ENCODE results near the gene FARP1. TPM values are rescaled to one million over a fixed set of nuclear protein-coding genes. Genes with fewer than 3 reads are reported as not detected.

The FARP1 gene
- total and polyA plus RNA-seq, 2 donors = 5.8 to 7.5 TPM

- H3K9me3 ChIP-seq (ENCODE audit: control insufficient read depth in 2 of 2, insufficient read depth in 1 of 2, low read length in 1 of 2) = no peaks in the 10 kb centered on the region
- H3K36me3 ChIP-seq (ENCODE audit: control insufficient read depth in 2 of 2, insufficient read depth in 2 of 2, low read length in 1 of 2) = no peaks in the 10 kb centered on the region
- no peak overlapping the region for H3K4me3 ChIP-seq (ENCODE audit: low read length in 2 of 2)
- 91% methylated on average over 20 of the region's 20 CpGs for WGBS
- no peak for DNase-seq (ENCODE audit: low read depth in 6 of 9, low spot score in 9 of 9)
- H3K27me3 ChIP-seq (ENCODE audit: control insufficient read depth in 2 of 2, insufficient read depth in 1 of 2, low read length in 1 of 2) = no peaks in the 10 kb centered on the region
- H3K4me1 ChIP-seq (ENCODE audit: control insufficient read depth in 2 of 2, insufficient read depth in 2 of 2, low read length in 2 of 2) = no peaks in the 10 kb centered on the region
- no peak overlapping the region for H3K27ac ChIP-seq (ENCODE audit: low read depth in 1 of 2, low read length in 1 of 2)
Observed at GRCh38 chr13:98313023-98313921, 170.4 kb downstream of the FARP1 start.

- Histone ChIP-seq H3K27me3 (ENCODE audit: control insufficient read depth in 2 of 2, insufficient read depth in 1 of 2, low read length in 1 of 2) (no peaks in the 10 kb centered on the region), H3K27ac (ENCODE audit: low read depth in 1 of 2, low read length in 1 of 2) (no peak overlapping the region), H3K9me3 (ENCODE audit: control insufficient read depth in 2 of 2, insufficient read depth in 1 of 2, low read length in 1 of 2) (no peaks in the 10 kb centered on the region), H3K4me3 (ENCODE audit: low read length in 2 of 2) (no peak overlapping the region), H3K36me3 (ENCODE audit: control insufficient read depth in 2 of 2, insufficient read depth in 2 of 2, low read length in 1 of 2) (no peaks in the 10 kb centered on the region), H3K4me1 (ENCODE audit: control insufficient read depth in 2 of 2, insufficient read depth in 2 of 2, low read length in 2 of 2) (no peaks in the 10 kb centered on the region)
- peak in 1 of 9 donors; percentile 5 for DNase-seq (ENCODE audit: low read depth in 6 of 9, low spot score in 9 of 9)
- WGBS = 96% methylated on average over 6 of the region's 6 CpGs
Observed at GRCh38 chr13:98313922-98314292, 171.0 kb downstream of the FARP1 start.

DNA sequence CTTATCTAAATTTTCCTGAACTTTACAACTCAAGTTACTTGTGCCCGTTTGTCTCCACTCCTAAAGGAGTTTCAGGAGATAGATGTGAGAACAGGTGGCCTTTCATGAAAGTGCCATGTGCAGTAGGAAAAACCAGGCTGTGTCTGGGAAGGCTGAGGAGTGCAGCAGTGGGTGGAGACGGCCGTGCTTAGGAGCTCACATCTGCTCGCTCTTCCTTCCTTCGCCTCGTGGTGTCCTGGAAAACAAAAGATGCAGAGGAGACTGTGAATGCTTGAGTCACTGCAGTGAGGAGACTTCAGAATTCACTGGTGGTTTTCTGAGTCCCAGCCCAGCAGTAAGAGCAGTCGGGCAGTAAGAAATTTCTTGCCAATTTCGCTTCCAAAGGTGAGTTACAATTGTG, 172.6 kb downstream of the FARP1 start:
- H3K27ac ChIP-seq (ENCODE audit: low read depth in 1 of 2, low read length in 1 of 2) = no peak overlapping the region
- H3K4me1 ChIP-seq (ENCODE audit: control insufficient read depth in 2 of 2, insufficient read depth in 2 of 2, low read length in 2 of 2) = no peaks in the 10 kb centered on the region
- no peaks in the 10 kb centered on the region for H3K27me3 ChIP-seq (ENCODE audit: control insufficient read depth in 2 of 2, insufficient read depth in 1 of 2, low read length in 1 of 2)
- no peak overlapping the region for H3K4me3 ChIP-seq (ENCODE audit: low read length in 2 of 2)
- 70% methylated on average over 8 of the region's 8 CpGs for WGBS
- H3K36me3 ChIP-seq (ENCODE audit: control insufficient read depth in 2 of 2, insufficient read depth in 2 of 2, low read length in 1 of 2) = no peaks in the 10 kb centered on the region
- no peak for DNase-seq (ENCODE audit: low read depth in 6 of 9, low spot score in 9 of 9)
- H3K9me3 ChIP-seq (ENCODE audit: control insufficient read depth in 2 of 2, insufficient read depth in 1 of 2, low read length in 1 of 2) = no peaks in the 10 kb centered on the region

DNA sequence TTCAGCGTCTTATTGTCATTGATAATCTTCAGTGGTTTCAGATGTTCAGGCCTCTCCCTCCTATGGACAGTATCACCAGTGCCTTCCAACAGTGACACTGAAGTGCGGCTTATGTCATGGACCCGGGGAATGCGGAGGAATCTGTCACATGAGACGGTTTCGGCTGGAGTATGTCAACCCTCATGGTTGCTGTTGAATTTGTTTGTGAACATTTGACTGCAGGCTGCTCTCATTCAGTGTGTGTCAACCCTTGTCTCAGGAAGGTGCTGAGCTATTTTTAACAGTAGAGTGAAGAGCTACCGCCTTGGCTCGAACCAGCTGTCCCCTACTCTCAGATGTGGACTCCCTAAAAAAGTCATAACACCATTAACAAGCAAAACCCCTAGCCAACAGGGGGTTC, 173.0 kb downstream of the FARP1 start:
- DNase-seq (ENCODE audit: low read depth in 6 of 9, low spot score in 9 of 9) = no peak
- Histone ChIP-seq H3K27me3 (ENCODE audit: control insufficient read depth in 2 of 2, insufficient read depth in 1 of 2, low read length in 1 of 2) (no peaks in the 10 kb centered on the region), H3K27ac (ENCODE audit: low read depth in 1 of 2, low read length in 1 of 2) (no peak overlapping the region), H3K4me3 (ENCODE audit: low read length in 2 of 2) (no peak overlapping the region), H3K9me3 (ENCODE audit: control insufficient read depth in 2 of 2, insufficient read depth in 1 of 2, low read length in 1 of 2) (no peaks in the 10 kb centered on the region), H3K4me1 (ENCODE audit: control insufficient read depth in 2 of 2, insufficient read depth in 2 of 2, low read length in 2 of 2) (no peaks in the 10 kb centered on the region), H3K36me3 (ENCODE audit: control insufficient read depth in 2 of 2, insufficient read depth in 2 of 2, low read length in 1 of 2) (no peaks in the 10 kb centered on the region)
- WGBS = 95% methylated on average over 8 of the region's 8 CpGs

DNA sequence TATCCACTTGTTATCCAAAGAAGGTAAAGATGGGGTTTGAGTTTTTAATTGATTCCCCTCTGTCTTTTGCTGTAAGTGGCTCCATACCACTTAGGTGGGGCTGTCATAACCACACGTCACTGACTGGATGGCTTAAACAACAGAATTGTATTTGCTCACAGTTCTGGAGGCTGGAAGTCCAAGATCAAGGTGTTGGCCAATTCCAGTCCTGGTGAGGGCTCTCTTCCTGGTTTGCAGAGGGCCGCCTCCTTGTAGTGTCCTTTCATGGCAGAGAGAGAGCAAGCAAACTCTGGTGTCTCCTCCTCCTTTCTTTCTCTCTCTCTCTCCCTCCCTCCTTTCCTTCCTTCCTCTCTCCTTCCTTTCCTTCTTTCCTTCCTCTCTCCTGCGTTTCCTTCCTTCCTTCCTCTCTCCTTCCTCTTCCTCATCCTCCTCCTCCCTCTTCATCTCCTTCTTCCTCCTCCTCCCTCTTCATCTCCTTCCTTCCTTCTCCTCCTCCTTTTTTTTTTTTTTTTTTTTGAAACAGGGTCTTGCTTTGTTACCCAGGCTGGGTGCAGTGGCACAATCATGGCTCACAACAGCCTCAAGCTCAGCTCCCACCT, 174.8 kb downstream of the FARP1 start:
- no peaks in the 10 kb centered on the region for H3K4me1 ChIP-seq (ENCODE audit: control insufficient read depth in 2 of 2, insufficient read depth in 2 of 2, low read length in 2 of 2)
- H3K9me3 ChIP-seq (ENCODE audit: control insufficient read depth in 2 of 2, insufficient read depth in 1 of 2, low read length in 1 of 2) = no peaks in the 10 kb centered on the region
- 84% methylated on average over 3 of the region's 3 CpGs for WGBS
- no peak overlapping the region for H3K4me3 ChIP-seq (ENCODE audit: low read length in 2 of 2)
- no peaks in the 10 kb centered on the region for H3K27me3 ChIP-seq (ENCODE audit: control insufficient read depth in 2 of 2, insufficient read depth in 1 of 2, low read length in 1 of 2)
- H3K36me3 ChIP-seq (ENCODE audit: control insufficient read depth in 2 of 2, insufficient read depth in 2 of 2, low read length in 1 of 2) = no peaks in the 10 kb centered on the region
- DNase-seq (ENCODE audit: low read depth in 6 of 9, low spot score in 9 of 9) = no peak
- no peak overlapping the region for H3K27ac ChIP-seq (ENCODE audit: low read depth in 1 of 2, low read length in 1 of 2)

- 96% methylated on average over 11 of the region's 11 CpGs for WGBS
Observed at GRCh38 chr13:98318263-98318878, 175.5 kb downstream of the FARP1 start.

DNA sequence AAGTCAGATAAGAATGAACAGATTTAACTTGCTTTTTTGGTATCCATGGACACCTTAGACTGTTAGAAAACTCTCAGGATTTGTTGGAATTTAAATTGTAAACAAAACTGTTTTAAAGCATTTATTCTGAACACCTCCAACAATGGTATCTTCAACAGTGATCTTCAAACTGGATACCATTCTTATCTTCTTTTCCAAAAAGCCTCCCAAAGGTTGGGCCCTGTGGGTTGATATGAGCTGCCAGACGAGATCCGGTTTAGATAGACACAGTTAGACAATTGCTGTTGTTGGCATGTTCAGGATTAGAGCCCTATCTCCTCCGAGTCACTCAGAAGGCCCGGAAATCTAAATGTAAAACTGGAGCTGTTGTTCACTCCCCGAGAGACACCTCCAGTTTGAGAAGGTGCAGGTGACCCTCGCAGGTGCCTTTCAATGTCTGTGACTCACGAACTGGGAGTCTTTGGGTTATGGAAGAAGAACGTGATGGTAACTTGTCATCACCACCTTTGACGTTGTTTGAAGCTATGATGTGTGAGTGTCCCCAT, 177.7 kb downstream of the FARP1 start:
- WGBS = 96% methylated on average over 9 of the region's 9 CpGs

More at GRCh38 chr13:98318263-98318878, 175.5 kb downstream of the FARP1 start:
- Histone ChIP-seq H3K27me3 (ENCODE audit: control insufficient read depth in 2 of 2, insufficient read depth in 1 of 2, low read length in 1 of 2) (no peaks in the 10 kb centered on the region), H3K36me3 (ENCODE audit: control insufficient read depth in 2 of 2, insufficient read depth in 2 of 2, low read length in 1 of 2) (no peaks in the 10 kb centered on the region), H3K4me3 (ENCODE audit: low read length in 2 of 2) (no peak overlapping the region), H3K4me1 (ENCODE audit: control insufficient read depth in 2 of 2, insufficient read depth in 2 of 2, low read length in 2 of 2) (no peaks in the 10 kb centered on the region), H3K27ac (ENCODE audit: low read depth in 1 of 2, low read length in 1 of 2) (no peak overlapping the region), H3K9me3 (ENCODE audit: control insufficient read depth in 2 of 2, insufficient read depth in 1 of 2, low read length in 1 of 2) (no peaks in the 10 kb centered on the region)
- DNase-seq (ENCODE audit: low read depth in 6 of 9, low spot score in 9 of 9) = no peak

GRCh38 chr13:98321395-98321794, 178.5 kb downstream of the FARP1 start:
- no peaks in the 10 kb centered on the region for H3K36me3 ChIP-seq (ENCODE audit: control insufficient read depth in 2 of 2, insufficient read depth in 2 of 2, low read length in 1 of 2)
- 98% methylated on average over 2 of the region's 2 CpGs for WGBS
- DNase-seq (ENCODE audit: low read depth in 6 of 9, low spot score in 9 of 9) = no peak
- H3K27me3 ChIP-seq (ENCODE audit: control insufficient read depth in 2 of 2, insufficient read depth in 1 of 2, low read length in 1 of 2) = no peaks in the 10 kb centered on the region
- no peaks in the 10 kb centered on the region for H3K9me3 ChIP-seq (ENCODE audit: control insufficient read depth in 2 of 2, insufficient read depth in 1 of 2, low read length in 1 of 2)
- H3K4me1 ChIP-seq (ENCODE audit: control insufficient read depth in 2 of 2, insufficient read depth in 2 of 2, low read length in 2 of 2) = no peaks in the 10 kb centered on the region
- H3K4me3 ChIP-seq (ENCODE audit: low read length in 2 of 2) = no peak overlapping the region
- no peak overlapping the region for H3K27ac ChIP-seq (ENCODE audit: low read depth in 1 of 2, low read length in 1 of 2)

More for the DNA sequence above, 177.7 kb downstream of the FARP1 start:
- H3K36me3 ChIP-seq (ENCODE audit: control insufficient read depth in 2 of 2, insufficient read depth in 2 of 2, low read length in 1 of 2) = no peaks in the 10 kb centered on the region
- no peak overlapping the region for H3K4me3 ChIP-seq (ENCODE audit: low read length in 2 of 2)
- H3K27me3 ChIP-seq (ENCODE audit: control insufficient read depth in 2 of 2, insufficient read depth in 1 of 2, low read length in 1 of 2) = no peaks in the 10 kb centered on the region
- no peaks in the 10 kb centered on the region for H3K4me1 ChIP-seq (ENCODE audit: control insufficient read depth in 2 of 2, insufficient read depth in 2 of 2, low read length in 2 of 2)
- no peak overlapping the region for H3K27ac ChIP-seq (ENCODE audit: low read depth in 1 of 2, low read length in 1 of 2)
- no peaks in the 10 kb centered on the region for H3K9me3 ChIP-seq (ENCODE audit: control insufficient read depth in 2 of 2, insufficient read depth in 1 of 2, low read length in 1 of 2)
- DNase-seq (ENCODE audit: low read depth in 6 of 9, low spot score in 9 of 9) = no peak

All from thymus (tissue), 11 donors.